SK-N-SH treated with all-trans-retinoic acid at 6 μM for 48 hours (cell line): ENCODE results near the gene SPESP1.

Experiments
- ARNTL ChIP-seq: fragments of 450-650 bp; formaldehyde crosslinking; IDR thresholded peaks from 2 replicates; pipeline ENCODE4 v1.5.0; 2020; ENCODE audit warnings: low read depth, mild to moderate bottlenecking, moderate library complexity, borderline replicate concordance
- OSR1 ChIP-seq: fragments of 250-450 bp; sonication (Bioruptor Pico); IDR thresholded peaks from 2 replicates; pipeline ENCODE4 v1.8.0; 2022; ENCODE audit warnings: moderate library complexity, mild to moderate bottlenecking, inconsistent platforms
- RARB ChIP-seq: fragments of 250-450 bp; sonication (Bioruptor Pico); IDR thresholded peaks from 2 replicates; pipeline ENCODE4 v1.8.0; 2021; ENCODE audit warnings: mild to moderate bottlenecking, moderate library complexity
- TCF4 ChIP-seq: fragments of 250-450 bp; sonication (Bioruptor Pico); IDR thresholded peaks from 2 replicates; pipeline ENCODE4 v1.8.0; 2021; ENCODE audit warnings: mild to moderate bottlenecking, moderate library complexity, borderline replicate concordance
- TOX ChIP-seq: fragments of 250-450 bp; sonication (Bioruptor Pico); IDR thresholded peaks from 2 replicates; pipeline ENCODE4 v1.8.0; 2021; ENCODE audit warnings: mild to moderate bottlenecking, moderate library complexity, borderline replicate concordance
- ZFP3 ChIP-seq: fragments of 250-450 bp; sonication (Bioruptor Pico); IDR thresholded peaks from 2 replicates; pipeline ENCODE4 v1.5.0; 2020; ENCODE audit warnings: mild to moderate bottlenecking, moderate library complexity
- TF ChIP-seq, protein P1 (sequence below): fragments of 250-450 bp; sonication (Bioruptor Pico); IDR thresholded peaks from 2 replicates; pipeline ENCODE4 v1.5.0; 2020; ENCODE audit warnings: mild to moderate bottlenecking, moderate library complexity
- TF ChIP-seq, protein P2 (sequence below): fragments of 250-450 bp; sonication (Bioruptor Pico); IDR thresholded peaks from 2 replicates; pipeline ENCODE4 v1.5.1; 2020; ENCODE audit warnings: low read depth, mild to moderate bottlenecking, moderate library complexity
- TF ChIP-seq, protein P3 (sequence below): fragments of 250-450 bp; sonication (Bioruptor Pico); IDR thresholded peaks from 2 replicates; pipeline ENCODE4 v1.8.0; 2021; ENCODE audit warnings: low read depth, mild to moderate bottlenecking, moderate library complexity, borderline replicate concordance
- TF ChIP-seq, protein P4 (sequence below): fragments of 250-450 bp; sonication (Bioruptor Pico); IDR thresholded peaks from 2 replicates; pipeline ENCODE4 v1.8.0; 2020; ENCODE audit warnings: mild to moderate bottlenecking, moderate library complexity, borderline replicate concordance

DNA sequence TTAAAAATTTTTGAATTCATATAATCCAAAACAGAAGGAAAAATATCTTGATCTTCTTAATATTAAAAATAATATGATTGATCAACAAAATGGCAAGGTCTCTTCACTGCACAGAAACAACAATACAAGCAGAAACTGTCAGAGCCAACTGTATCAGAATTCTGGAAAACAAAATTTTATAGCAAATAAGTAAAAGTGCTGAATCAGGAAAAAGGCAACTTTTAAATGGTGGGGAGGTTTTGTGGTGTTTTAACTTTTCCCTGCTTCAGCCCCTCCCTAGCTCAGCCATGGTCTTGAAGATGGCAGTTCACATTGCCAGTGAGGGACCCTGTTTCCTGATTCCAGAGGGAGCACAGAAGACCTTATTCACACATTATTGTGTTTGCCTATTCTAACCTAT lies 37.6 kb downstream of the SPESP1 start:
- TF ChIP-seq, protein P1, sequence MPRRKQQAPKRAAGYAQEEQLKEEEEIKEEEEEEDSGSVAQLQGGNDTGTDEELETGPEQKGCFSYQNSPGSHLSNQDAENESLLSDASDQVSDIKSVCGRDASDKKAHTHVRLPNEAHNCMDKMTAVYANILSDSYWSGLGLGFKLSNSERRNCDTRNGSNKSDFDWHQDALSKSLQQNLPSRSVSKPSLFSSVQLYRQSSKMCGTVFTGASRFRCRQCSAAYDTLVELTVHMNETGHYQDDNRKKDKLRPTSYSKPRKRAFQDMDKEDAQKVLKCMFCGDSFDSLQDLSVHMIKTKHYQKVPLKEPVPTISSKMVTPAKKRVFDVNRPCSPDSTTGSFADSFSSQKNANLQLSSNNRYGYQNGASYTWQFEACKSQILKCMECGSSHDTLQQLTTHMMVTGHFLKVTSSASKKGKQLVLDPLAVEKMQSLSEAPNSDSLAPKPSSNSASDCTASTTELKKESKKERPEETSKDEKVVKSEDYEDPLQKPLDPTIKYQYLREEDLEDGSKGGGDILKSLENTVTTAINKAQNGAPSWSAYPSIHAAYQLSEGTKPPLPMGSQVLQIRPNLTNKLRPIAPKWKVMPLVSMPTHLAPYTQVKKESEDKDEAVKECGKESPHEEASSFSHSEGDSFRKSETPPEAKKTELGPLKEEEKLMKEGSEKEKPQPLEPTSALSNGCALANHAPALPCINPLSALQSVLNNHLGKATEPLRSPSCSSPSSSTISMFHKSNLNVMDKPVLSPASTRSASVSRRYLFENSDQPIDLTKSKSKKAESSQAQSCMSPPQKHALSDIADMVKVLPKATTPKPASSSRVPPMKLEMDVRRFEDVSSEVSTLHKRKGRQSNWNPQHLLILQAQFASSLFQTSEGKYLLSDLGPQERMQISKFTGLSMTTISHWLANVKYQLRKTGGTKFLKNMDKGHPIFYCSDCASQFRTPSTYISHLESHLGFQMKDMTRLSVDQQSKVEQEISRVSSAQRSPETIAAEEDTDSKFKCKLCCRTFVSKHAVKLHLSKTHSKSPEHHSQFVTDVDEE (CRISPR knock-in tag), result no peak
- TF ChIP-seq ZFP3 (CRISPR knock-in tag), result no peak
- TF ChIP-seq TCF4 (CRISPR knock-in tag), result no peak
- TF ChIP-seq TOX (CRISPR knock-in tag), result no peak
- TF ChIP-seq, protein P2, sequence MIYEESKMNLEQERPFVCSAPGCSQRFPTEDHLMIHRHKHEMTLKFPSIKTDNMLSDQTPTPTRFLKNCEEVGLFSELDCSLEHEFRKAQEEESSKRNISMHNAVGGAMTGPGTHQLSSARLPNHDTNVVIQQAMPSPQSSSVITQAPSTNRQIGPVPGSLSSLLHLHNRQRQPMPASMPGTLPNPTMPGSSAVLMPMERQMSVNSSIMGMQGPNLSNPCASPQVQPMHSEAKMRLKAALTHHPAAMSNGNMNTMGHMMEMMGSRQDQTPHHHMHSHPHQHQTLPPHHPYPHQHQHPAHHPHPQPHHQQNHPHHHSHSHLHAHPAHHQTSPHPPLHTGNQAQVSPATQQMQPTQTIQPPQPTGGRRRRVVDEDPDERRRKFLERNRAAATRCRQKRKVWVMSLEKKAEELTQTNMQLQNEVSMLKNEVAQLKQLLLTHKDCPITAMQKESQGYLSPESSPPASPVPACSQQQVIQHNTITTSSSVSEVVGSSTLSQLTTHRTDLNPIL (CRISPR knock-in tag), result no peak
- no peak for TF ChIP-seq ARNTL (CRISPR knock-in tag)
- TF ChIP-seq, protein P3, sequence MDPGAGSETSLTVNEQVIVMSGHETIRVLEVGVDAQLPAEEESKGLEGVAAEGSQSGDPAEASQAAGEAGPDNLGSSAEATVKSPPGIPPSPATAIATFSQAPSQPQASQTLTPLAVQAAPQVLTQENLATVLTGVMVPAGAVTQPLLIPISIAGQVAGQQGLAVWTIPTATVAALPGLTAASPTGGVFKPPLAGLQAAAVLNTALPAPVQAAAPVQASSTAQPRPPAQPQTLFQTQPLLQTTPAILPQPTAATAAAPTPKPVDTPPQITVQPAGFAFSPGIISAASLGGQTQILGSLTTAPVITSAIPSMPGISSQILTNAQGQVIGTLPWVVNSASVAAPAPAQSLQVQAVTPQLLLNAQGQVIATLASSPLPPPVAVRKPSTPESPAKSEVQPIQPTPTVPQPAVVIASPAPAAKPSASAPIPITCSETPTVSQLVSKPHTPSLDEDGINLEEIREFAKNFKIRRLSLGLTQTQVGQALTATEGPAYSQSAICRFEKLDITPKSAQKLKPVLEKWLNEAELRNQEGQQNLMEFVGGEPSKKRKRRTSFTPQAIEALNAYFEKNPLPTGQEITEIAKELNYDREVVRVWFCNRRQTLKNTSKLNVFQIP (CRISPR knock-in tag), result no peak
- no peak for TF ChIP-seq RARB (CRISPR knock-in tag)
- TF ChIP-seq, protein P4, sequence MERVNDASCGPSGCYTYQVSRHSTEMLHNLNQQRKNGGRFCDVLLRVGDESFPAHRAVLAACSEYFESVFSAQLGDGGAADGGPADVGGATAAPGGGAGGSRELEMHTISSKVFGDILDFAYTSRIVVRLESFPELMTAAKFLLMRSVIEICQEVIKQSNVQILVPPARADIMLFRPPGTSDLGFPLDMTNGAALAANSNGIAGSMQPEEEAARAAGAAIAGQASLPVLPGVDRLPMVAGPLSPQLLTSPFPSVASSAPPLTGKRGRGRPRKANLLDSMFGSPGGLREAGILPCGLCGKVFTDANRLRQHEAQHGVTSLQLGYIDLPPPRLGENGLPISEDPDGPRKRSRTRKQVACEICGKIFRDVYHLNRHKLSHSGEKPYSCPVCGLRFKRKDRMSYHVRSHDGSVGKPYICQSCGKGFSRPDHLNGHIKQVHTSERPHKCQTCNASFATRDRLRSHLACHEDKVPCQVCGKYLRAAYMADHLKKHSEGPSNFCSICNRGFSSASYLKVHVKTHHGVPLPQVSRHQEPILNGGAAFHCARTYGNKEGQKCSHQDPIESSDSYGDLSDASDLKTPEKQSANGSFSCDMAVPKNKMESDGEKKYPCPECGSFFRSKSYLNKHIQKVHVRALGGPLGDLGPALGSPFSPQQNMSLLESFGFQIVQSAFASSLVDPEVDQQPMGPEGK, result no peak
- no peak for TF ChIP-seq OSR1
